Chondrocyte (in vitro differentiated cells): ENCODE results near the gene SYNJ2. TPM values are rescaled to one million over a fixed set of nuclear protein-coding genes. Genes with fewer than 3 reads are reported as not detected.

ENCODE experiments used
- DNase-seq: peaks from one replicate; pipeline ENCODE4 v3.0.0; 2021; ENCODE audit warnings: mixed read lengths, low spot score
- H3K27ac Mint-ChIP-seq: one replicate; pipeline ENCODE4 v1.8.0; 2021; ENCODE audit warnings: mild to moderate bottlenecking, moderate library complexity, mixed read lengths; ENCODE audit not compliant: unreplicated experiment
- H3K27me3 Mint-ChIP-seq: 2 replicates; pipeline ENCODE4 v1.8.0; 2021; ENCODE audit warnings: low read depth, mixed read lengths
- H3K36me3 Mint-ChIP-seq: 2 replicates; pipeline ENCODE4 v1.8.0; 2021; ENCODE audit warnings: low read depth, mixed read lengths
- H3K4me1 Mint-ChIP-seq: 2 replicates; pipeline ENCODE4 v1.8.0; 2021; ENCODE audit warnings: low read depth, mild to moderate bottlenecking, mixed read lengths
- H3K4me3 Mint-ChIP-seq: one replicate; pipeline ENCODE4 v1.8.0; 2021; ENCODE audit warnings: mild to moderate bottlenecking, moderate library complexity, mixed read lengths; ENCODE audit not compliant: unreplicated experiment
- H3K9me3 Mint-ChIP-seq: 2 replicates; pipeline ENCODE4 v1.8.0; 2021; ENCODE audit warnings: low read depth, mixed read lengths
- total RNA-seq: library from RNA; stranded (reverse); gene quantifications from 3 replicates; pipeline ENCODE4 v1.2.1, GENCODE V29; 2021
- TF ChIP-seq, protein P1 (sequence below): fragments of 200-600 bp; sonication (generic); IDR thresholded peaks from 2 replicates; pipeline ENCODE4 v1.5.0; 2021; ENCODE audit warnings: antibody characterized with exemption, mild to moderate bottlenecking, moderate library complexity

SYNJ2 gene
- total RNA-seq, 1 donor from 2014 or later, result 53.1 TPM

DNA sequence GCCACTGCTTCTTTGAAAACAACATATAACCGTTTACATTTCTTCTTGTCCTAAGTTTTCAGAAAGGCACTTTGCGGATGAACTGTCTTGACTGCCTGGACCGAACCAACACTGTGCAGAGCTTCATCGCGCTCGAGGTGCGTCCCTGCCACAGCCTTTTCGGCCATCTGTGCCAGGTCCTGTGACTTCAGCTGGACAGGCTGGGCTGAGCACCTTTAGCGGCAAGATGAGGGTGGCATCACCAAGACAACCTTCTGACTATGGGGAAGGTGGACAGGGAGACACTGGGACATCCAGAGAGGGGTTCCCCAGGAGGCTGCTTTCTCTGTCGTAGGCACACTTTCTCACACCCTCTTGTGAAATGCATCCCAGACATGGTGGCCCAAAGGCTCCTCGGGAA lies 82.1 kb downstream of the SYNJ2 start:
- H3K27me3 Mint-ChIP-seq, result no peaks in the 10 kb centered on the region
- no peaks in the 10 kb centered on the region for H3K9me3 Mint-ChIP-seq
- DNase-seq, result no peak
- H3K4me3 Mint-ChIP-seq, result no peak overlapping the region
- no peak overlapping the region for H3K27ac Mint-ChIP-seq
- TF ChIP-seq, protein P1, sequence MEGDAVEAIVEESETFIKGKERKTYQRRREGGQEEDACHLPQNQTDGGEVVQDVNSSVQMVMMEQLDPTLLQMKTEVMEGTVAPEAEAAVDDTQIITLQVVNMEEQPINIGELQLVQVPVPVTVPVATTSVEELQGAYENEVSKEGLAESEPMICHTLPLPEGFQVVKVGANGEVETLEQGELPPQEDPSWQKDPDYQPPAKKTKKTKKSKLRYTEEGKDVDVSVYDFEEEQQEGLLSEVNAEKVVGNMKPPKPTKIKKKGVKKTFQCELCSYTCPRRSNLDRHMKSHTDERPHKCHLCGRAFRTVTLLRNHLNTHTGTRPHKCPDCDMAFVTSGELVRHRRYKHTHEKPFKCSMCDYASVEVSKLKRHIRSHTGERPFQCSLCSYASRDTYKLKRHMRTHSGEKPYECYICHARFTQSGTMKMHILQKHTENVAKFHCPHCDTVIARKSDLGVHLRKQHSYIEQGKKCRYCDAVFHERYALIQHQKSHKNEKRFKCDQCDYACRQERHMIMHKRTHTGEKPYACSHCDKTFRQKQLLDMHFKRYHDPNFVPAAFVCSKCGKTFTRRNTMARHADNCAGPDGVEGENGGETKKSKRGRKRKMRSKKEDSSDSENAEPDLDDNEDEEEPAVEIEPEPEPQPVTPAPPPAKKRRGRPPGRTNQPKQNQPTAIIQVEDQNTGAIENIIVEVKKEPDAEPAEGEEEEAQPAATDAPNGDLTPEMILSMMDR, result no peak
- peaks cover 26% of the 10 kb centered on the region for H3K36me3 Mint-ChIP-seq
- H3K4me1 Mint-ChIP-seq, result peaks cover 32% of the 10 kb centered on the region

GRCh38 chr6:158064725-158065251 lies 83.1 kb downstream of the SYNJ2 start:
- peaks cover 28% of the 10 kb centered on the region for H3K36me3 Mint-ChIP-seq
- TF ChIP-seq, protein P1, result no peak
- H3K4me1 Mint-ChIP-seq, result peaks cover 42% of the 10 kb centered on the region
- peak; percentile 68 for DNase-seq
- no peaks in the 10 kb centered on the region for H3K9me3 Mint-ChIP-seq
- H3K4me3 Mint-ChIP-seq, result no peak overlapping the region
- no peaks in the 10 kb centered on the region for H3K27me3 Mint-ChIP-seq
- H3K27ac Mint-ChIP-seq, result no peak overlapping the region

GRCh38 chr6:158066136-158066781 lies 84.6 kb downstream of the SYNJ2 start:
- TF ChIP-seq, protein P1, result no peak
- peaks cover 40% of the 10 kb centered on the region for H3K4me1 Mint-ChIP-seq

DNA sequence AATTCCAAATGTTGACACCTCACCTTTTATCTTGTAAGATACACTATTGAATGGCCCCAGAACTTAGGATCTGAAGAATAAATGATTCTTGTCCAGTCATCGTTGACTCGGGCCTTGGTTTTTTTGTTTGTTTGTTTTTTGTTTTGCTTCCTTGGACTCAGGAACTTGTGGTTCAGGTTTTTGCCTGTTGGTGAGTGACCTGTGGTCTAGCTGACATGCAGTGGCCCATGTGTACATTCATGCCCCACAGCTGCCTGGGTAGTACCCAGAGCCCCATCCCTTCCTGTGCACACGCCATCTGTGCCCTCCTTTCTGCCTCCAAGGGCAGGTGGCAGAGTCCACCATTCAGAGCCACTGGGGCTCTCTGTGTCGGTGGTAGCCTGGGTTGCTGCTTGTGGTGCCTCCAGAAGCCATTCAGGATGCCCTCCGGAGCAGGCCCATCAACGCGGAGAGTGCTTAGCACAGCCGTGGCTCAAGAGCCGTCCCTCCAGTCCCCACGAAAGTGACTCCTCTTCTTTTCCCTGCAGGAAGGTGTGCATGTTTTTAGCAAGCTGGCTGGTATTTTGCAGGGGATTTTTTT lies 85.9 kb downstream of the SYNJ2 start:
- H3K27me3 Mint-ChIP-seq, result no peaks in the 10 kb centered on the region
- peaks cover 43% of the 10 kb centered on the region for H3K4me1 Mint-ChIP-seq
- H3K27ac Mint-ChIP-seq, result peak overlapping the region; percentile 93
- H3K9me3 Mint-ChIP-seq, result no peaks in the 10 kb centered on the region
- TF ChIP-seq, protein P1, result no peak
- H3K4me3 Mint-ChIP-seq, result no peak overlapping the region
- DNase-seq, result peak; percentile 77
- H3K36me3 Mint-ChIP-seq, result peaks cover 30% of the 10 kb centered on the region

More at GRCh38 chr6:158066136-158066781, 84.6 kb downstream of the SYNJ2 start:
- Mint-ChIP-seq H3K36me3 (peaks cover 31% of the 10 kb centered on the region), H3K4me3 (no peak overlapping the region), H3K9me3 (no peaks in the 10 kb centered on the region), H3K27me3 (no peaks in the 10 kb centered on the region), H3K27ac (no peak overlapping the region)
- peak; percentile 58 for DNase-seq

DNA sequence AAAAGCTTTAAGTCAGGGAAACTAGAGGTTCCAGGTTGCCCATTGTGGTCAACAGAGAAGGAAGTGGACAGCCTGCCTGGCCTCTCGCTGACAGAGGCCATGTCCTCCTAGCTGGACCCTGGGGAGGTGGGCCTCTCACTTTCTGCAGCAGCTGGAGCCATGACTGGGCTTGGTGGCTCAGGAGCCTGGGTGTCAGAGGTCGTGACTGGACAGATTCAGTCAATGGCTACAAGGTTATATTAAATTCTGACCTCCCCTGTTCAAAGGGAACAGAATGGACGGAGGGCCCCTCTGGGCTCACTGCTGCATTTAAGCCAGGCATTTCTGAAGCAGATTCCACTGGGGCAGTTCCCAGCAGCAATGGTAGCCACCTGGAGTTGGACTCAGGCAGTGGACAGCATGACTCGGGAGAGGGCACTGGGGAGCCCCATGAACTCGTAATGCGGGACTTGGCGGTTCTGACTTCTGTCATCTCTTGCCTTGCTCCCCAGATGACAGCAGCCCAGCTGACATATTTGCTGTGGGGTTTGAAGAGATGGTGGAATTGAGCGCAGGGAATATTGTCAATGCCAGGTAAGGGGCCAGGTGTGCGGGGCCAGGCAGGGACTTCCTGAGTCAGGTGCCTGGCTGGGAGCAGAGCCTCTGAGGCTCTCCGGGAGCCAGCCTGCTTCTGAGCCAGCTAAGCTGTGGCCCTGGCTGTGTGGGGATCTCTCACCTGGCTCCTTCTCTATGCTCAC lies 86.7 kb downstream of the SYNJ2 start:
- TF ChIP-seq, protein P1, result no peak
- no peaks in the 10 kb centered on the region for H3K9me3 Mint-ChIP-seq
- peaks cover 43% of the 10 kb centered on the region for H3K4me1 Mint-ChIP-seq
- peak overlapping the region; percentile 93 for H3K27ac Mint-ChIP-seq
- H3K4me3 Mint-ChIP-seq, result no peak overlapping the region
- peaks cover 30% of the 10 kb centered on the region for H3K36me3 Mint-ChIP-seq
- H3K27me3 Mint-ChIP-seq, result no peaks in the 10 kb centered on the region
- peak; percentile 59 for DNase-seq
